K562 (cell line): ENCODE measurements around the gene MPI. TPM values are rescaled to one million over a fixed set of nuclear protein-coding genes. Genes with fewer than 3 reads are reported as not detected.

Source experiments
- CREB1 ChIP-seq, 2 experiments: sonication (generic) in 1 of 2; formaldehyde crosslinking in 1 of 2; IDR thresholded peaks; 2 replicates each; pipeline versions ENCODE4 v1.6.1 to v1.8.0; 2012 to 2022; ENCODE audit warnings: inconsistent platforms in 1 of 2, mild to moderate bottlenecking in 1 of 2, missing genetic modification reagents in 1 of 2, moderate library complexity in 1 of 2
- FOXA1 ChIP-seq: fragments of 450-650 bp; IDR thresholded peaks from 2 replicates; pipeline ENCODE4 v1.6.1; 2016; ENCODE audit warnings: mild to moderate bottlenecking, borderline replicate concordance
- ZNF318 ChIP-seq, 2 experiments: fragments of 450-650 bp; IDR thresholded peaks; 2 replicates each; pipeline ENCODE4 v1.6.1; 2016; ENCODE audit warnings: mild to moderate bottlenecking in 2 of 2, borderline replicate concordance in 1 of 2, low read depth in 1 of 2, moderate library complexity in 1 of 2
- polyA plus RNA-seq, 8 experiments: library from polyadenylated mRNA; depleted of rRNA in 4 of 8; stranded (reverse) in 5 of 8; unstranded in 3 of 8; fragments of >200 nt; fragmentation: Nextera tagmentation in 2 of 8; fragmentation: Illumina TruSeq in 1 of 8; extraction: Ambion mirVana in 2 of 8; extraction: Trizol in 1 of 8; gene quantifications; 2 replicates each; pipeline versions ENCODE4 v1.2.1 to v1.2.3, GENCODE V29; 2011 to 2014; ENCODE audit warnings: inconsistent platforms in 1 of 8, missing spikeins in 1 of 8
- total RNA-seq, 7 experiments: library from RNA; depleted of rRNA in 6 of 7; stranded (reverse); fragments of >200 nt in 6 of 7; fragmentation: Illumina TruSeq in 2 of 7; extraction: Trizol in 2 of 7; gene quantifications; 2 replicates each; pipeline versions ENCODE4 v1.2.1 to v1.2.3, GENCODE V29; 2011 to 2021; ENCODE audit warnings: low replicate concordance in 1 of 7
- TF ChIP-seq, protein P1 (sequence below), 2 experiments: IDR thresholded peaks in 1 of 2; conservative IDR thresholded peaks in 1 of 2; 2 replicates each; pipeline ENCODE4 v1.6.1; 2016; ENCODE audit warnings: low read depth in 2 of 2, mild to moderate bottlenecking in 1 of 2, missing compliant biosample characterization in 1 of 2, missing genetic modification characterization in 1 of 2, moderate library complexity in 1 of 2

The MPI gene
- total and polyA plus RNA-seq, 9 of the 15 experiments (the other 6 are each of a cell fraction or from before 2014, with no cell fraction given): 30.7 to 105 (median 40.5) TPM

- TF ChIP-seq, protein P1, sequence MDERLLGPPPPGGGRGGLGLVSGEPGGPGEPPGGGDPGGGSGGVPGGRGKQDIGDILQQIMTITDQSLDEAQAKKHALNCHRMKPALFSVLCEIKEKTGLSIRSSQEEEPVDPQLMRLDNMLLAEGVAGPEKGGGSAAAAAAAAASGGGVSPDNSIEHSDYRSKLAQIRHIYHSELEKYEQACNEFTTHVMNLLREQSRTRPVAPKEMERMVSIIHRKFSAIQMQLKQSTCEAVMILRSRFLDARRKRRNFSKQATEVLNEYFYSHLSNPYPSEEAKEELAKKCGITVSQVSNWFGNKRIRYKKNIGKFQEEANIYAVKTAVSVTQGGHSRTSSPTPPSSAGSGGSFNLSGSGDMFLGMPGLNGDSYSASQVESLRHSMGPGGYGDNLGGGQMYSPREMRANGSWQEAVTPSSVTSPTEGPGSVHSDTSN (CRISPR knock-in tag; IDR thresholded peaks at IDR 0.05; ENCODE audit: low read depth): no peak
- TF ChIP-seq, protein P1 (tag; conservative IDR thresholded peaks at IDR 0.05; ENCODE audit: low read depth): no peak
- TF ChIP-seq ZNF318 (IDR thresholded peaks at IDR 0.05; ENCODE audit: borderline replicate concordance in 1 of 2, low read depth in 1 of 2) (no peak), FOXA1 (no peak), CREB1 (IDR thresholded peaks at IDR 0.05) (no peak), CREB1 (CRISPR knock-in tag; IDR thresholded peaks at IDR 0.05) (no peak)
- TF ChIP-seq, all 486 proteins: peak for 0
Observed at GRCh38 chr15:74866090-74866489, 23.8 kb upstream of the MPI start (continued).
